HFFc6 (cell line): ENCODE data around the gene PARN. TPM values are rescaled to one million over a fixed set of nuclear protein-coding genes. Genes with fewer than 3 reads are reported as not detected.
"Not testable (repeated sequence)": the region's sequence is repeated elsewhere in the genome, so short reads cannot be mapped to it uniquely, and the experiment has no call there.

Experiments
- DNase-seq: peaks from one replicate; pipeline ENCODE4 v3.0.0-alpha.2; 2018
- H3K27ac Mint-ChIP-seq: 2 replicates; pipeline ENCODE4 v1.8.0; 2020; ENCODE audit warnings: mild to moderate bottlenecking, mixed read lengths
- H3K27me3 Mint-ChIP-seq: 2 replicates; pipeline ENCODE4 v1.8.0; 2021; ENCODE audit warnings: mild to moderate bottlenecking, moderate library complexity, mixed read lengths; ENCODE audit not compliant: insufficient read depth
- H3K36me3 Mint-ChIP-seq: 2 replicates; pipeline ENCODE4 v1.8.0; 2021; ENCODE audit warnings: low read depth, mixed read lengths
- H3K4me1 Mint-ChIP-seq: 2 replicates; pipeline ENCODE4 v1.8.0; 2020; ENCODE audit warnings: low read depth, mixed read lengths
- H3K4me3 Mint-ChIP-seq: 2 replicates; pipeline ENCODE4 v1.8.0; 2020; ENCODE audit warnings: mild to moderate bottlenecking, moderate library complexity, mixed read lengths
- H3K9me3 Mint-ChIP-seq: 2 replicates; pipeline ENCODE4 v1.8.0; 2020; ENCODE audit warnings: mild to moderate bottlenecking, mixed read lengths
- CTCF ChIP-seq: fragments of 200-600 bp; sonication (generic); IDR thresholded peaks from 2 replicates; pipeline ENCODE4 v1.5.0; 2021; ENCODE audit warnings: antibody characterized with exemption, mild to moderate bottlenecking
- total RNA-seq, 6 experiments: library from RNA; stranded (reverse); fragmentation: NEBNext Ultra II Directional; extraction: Animal tissue kit (Norgen Biotek cat#: 25700); gene quantifications; 2 replicates in 1 of 6; 3 replicates in 5 of 6; pipeline ENCODE4 v1.2.3, GENCODE V29; 2021

PARN gene
- total RNA-seq, 6 experiments from 2014 or later = 25.5 to 36.1 (median 30.4) TPM

- no peak for TF ChIP-seq CTCF
- no peak for DNase-seq
- H3K9me3 Mint-ChIP-seq = no peaks in the 10 kb centered on the region
- no peaks in the 10 kb centered on the region for H3K36me3 Mint-ChIP-seq
- H3K4me3 Mint-ChIP-seq = peak overlapping the region; percentile 82
- H3K27me3 Mint-ChIP-seq = no peaks in the 10 kb centered on the region; the same call in 1 of the 2 replicates
- peaks cover 43% of the 10 kb centered on the region for H3K4me1 Mint-ChIP-seq
- H3K27ac Mint-ChIP-seq = peak overlapping the region; percentile 95
Observed at GRCh38 chr16:14400285-14400977, 229.6 kb downstream of the PARN start.

- H3K4me1 Mint-ChIP-seq = peaks cover 43% of the 10 kb centered on the region
- peak overlapping the region; percentile 95 for H3K27ac Mint-ChIP-seq
- no peaks in the 10 kb centered on the region for H3K9me3 Mint-ChIP-seq
- H3K27me3 Mint-ChIP-seq = no peaks in the 10 kb centered on the region; the same call in 1 of the 2 replicates
- DNase-seq = peak; percentile 65
- no peak for TF ChIP-seq CTCF
- no peaks in the 10 kb centered on the region for H3K36me3 Mint-ChIP-seq
- H3K4me3 Mint-ChIP-seq = peak overlapping the region; percentile 82
Observed at GRCh38 chr16:14399378-14400284, 230.4 kb downstream of the PARN start.

GRCh38 chr16:14398014-14398717 lies 231.9 kb downstream of the PARN start:
- Mint-ChIP-seq H3K27me3 (no peaks in the 10 kb centered on the region; the same call in 1 of the 2 replicates), H3K9me3 (no peaks in the 10 kb centered on the region), H3K36me3 (no peaks in the 10 kb centered on the region), H3K27ac (no peak overlapping the region), H3K4me1 (peaks cover 43% of the 10 kb centered on the region), H3K4me3 (no peak overlapping the region)
- TF ChIP-seq CTCF = no peak
- DNase-seq = no peak

GRCh38 chr16:14395710-14396304 lies 234.3 kb downstream of the PARN start:
- DNase-seq, H3K9me3 Mint-ChIP-seq, H3K27me3 Mint-ChIP-seq, H3K36me3 Mint-ChIP-seq, H3K4me3 Mint-ChIP-seq, H3K27ac Mint-ChIP-seq: not testable (repeated sequence)
- H3K4me1 Mint-ChIP-seq = peaks cover 33% of the 10 kb centered on the region

- Mint-ChIP-seq H3K27ac (no peak overlapping the region), H3K27me3 (peaks cover 3% of the 10 kb centered on the region), H3K4me1 (peaks cover 24% of the 10 kb centered on the region), H3K9me3 (no peaks in the 10 kb centered on the region), H3K4me3 (no peak overlapping the region), H3K36me3 (no peaks in the 10 kb centered on the region)
- DNase-seq = no peak
- no peak for TF ChIP-seq CTCF
Observed at GRCh38 chr16:14394834-14395233, 235.2 kb downstream of the PARN start.
